Neural crest cell (in vitro differentiated cells): Measurements from ENCODE around the gene SERPINA12. TPM values are rescaled to one million over a fixed set of nuclear protein-coding genes. Genes with fewer than 3 reads are reported as not detected.

Experiments used
- DNase-seq: peaks from one replicate; pipeline ENCODE4 v3.0.0; 2021; ENCODE audit warnings: low read depth, mixed read lengths, low spot score
- H3K27ac Mint-ChIP-seq: one replicate; pipeline ENCODE4 v1.8.0; 2021; ENCODE audit warnings: mild to moderate bottlenecking, mixed read lengths; ENCODE audit not compliant: unreplicated experiment
- H3K27me3 Mint-ChIP-seq: 2 replicates; pipeline ENCODE4 v1.8.0; 2021; ENCODE audit warnings: low read depth, mild to moderate bottlenecking, mixed read lengths
- H3K36me3 Mint-ChIP-seq: 2 replicates; pipeline ENCODE4 v1.8.0; 2021; ENCODE audit warnings: low read depth, mild to moderate bottlenecking, mixed read lengths
- H3K4me1 Mint-ChIP-seq: 2 replicates; pipeline ENCODE4 v1.8.0; 2021; ENCODE audit warnings: mixed read lengths
- H3K4me3 Mint-ChIP-seq: one replicate; pipeline ENCODE4 v1.8.0; 2021; ENCODE audit warnings: mild to moderate bottlenecking, mixed read lengths
- H3K9me3 Mint-ChIP-seq: 2 replicates; pipeline ENCODE4 v1.8.0; 2021; ENCODE audit warnings: mixed read lengths
- total RNA-seq: library from RNA; stranded (reverse); gene quantifications from 2 replicates; pipeline ENCODE4 v1.2.1, GENCODE V29; 2021
- TF ChIP-seq, protein P1 (sequence below): fragments of 200-600 bp; sonication (generic); conservative IDR thresholded peaks from 2 replicates; pipeline ENCODE4 v1.5.0; 2021; ENCODE audit warnings: antibody characterized with exemption, mild to moderate bottlenecking

The SERPINA12 gene
- total RNA-seq, 1 donor from 2014 or later = not detected

DNA sequence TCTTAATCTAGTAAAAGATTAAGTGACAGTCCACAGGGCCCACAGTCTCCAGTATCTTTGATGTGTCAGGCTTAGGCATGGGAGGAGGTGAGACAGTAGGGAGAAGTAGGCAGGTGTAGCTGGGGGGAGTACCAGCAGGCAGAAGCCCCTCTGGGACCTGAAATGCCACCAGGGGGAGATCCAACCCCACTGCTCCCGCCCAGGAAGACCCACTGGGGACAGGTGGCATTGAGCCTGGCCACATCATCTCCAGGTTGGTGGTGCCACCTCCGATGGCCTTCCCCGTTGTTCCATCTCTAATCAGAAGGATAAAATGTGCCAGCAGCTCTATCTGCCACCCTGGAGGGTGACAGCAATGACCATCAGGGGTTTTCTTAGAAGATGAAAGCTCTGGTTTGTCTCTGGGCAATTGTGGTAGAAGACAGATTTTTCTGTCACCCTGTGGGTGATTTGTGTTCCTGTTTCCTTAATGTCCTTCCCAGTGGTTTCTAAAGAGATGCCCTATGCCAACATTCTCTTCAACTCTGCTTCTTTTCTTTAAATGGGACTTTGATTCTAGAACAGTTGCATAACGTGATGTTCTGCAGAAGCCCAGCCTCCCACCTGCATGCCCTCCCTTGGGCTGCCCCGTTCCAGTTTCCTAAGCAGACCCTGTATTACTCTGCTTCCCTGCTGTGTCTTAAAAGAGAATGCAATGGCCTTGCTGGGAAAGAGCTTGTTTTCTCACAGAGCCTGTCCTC, 12.3 kb upstream of the SERPINA12 start:
- H3K4me3 Mint-ChIP-seq = no peak overlapping the region
- peaks cover 9% of the 10 kb centered on the region for H3K9me3 Mint-ChIP-seq
- H3K4me1 Mint-ChIP-seq = no peaks in the 10 kb centered on the region
- no peak for DNase-seq
- TF ChIP-seq, protein P1, sequence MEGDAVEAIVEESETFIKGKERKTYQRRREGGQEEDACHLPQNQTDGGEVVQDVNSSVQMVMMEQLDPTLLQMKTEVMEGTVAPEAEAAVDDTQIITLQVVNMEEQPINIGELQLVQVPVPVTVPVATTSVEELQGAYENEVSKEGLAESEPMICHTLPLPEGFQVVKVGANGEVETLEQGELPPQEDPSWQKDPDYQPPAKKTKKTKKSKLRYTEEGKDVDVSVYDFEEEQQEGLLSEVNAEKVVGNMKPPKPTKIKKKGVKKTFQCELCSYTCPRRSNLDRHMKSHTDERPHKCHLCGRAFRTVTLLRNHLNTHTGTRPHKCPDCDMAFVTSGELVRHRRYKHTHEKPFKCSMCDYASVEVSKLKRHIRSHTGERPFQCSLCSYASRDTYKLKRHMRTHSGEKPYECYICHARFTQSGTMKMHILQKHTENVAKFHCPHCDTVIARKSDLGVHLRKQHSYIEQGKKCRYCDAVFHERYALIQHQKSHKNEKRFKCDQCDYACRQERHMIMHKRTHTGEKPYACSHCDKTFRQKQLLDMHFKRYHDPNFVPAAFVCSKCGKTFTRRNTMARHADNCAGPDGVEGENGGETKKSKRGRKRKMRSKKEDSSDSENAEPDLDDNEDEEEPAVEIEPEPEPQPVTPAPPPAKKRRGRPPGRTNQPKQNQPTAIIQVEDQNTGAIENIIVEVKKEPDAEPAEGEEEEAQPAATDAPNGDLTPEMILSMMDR = no peak
- H3K27ac Mint-ChIP-seq = no peak overlapping the region
- peaks cover 27% of the 10 kb centered on the region for H3K27me3 Mint-ChIP-seq
- no peaks in the 10 kb centered on the region for H3K36me3 Mint-ChIP-seq

DNA sequence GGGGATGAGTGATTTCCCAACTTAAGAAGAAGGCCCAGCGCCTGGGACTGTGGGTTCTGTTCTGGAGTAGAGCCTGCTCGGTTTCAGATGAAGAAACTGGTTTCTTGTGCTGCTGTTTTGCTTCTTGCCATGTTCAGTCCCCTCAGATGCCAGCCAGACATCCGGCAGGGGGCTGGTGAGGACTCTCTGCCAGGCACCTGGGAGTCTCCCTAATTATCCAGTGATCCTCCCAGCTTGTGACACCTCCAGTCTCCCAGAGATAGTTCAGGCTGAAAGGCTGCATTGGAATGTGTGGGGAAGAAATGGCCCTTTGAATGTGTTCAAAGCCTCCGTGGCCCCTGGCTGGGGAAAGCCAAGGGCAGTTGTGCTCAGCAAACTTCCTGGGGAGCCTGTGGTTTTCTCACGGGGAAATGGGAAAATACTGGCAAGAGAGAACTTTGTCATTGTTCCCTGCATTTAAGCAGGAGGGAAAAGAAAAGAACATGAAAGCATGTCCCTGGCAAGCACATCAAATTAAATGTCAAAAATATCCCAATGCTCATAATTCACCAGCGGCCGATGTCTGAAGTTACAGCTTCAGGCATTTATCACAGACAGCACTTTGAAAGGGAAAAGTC, 8.5 kb upstream of the SERPINA12 start:
- no peak for DNase-seq
- Mint-ChIP-seq H3K9me3 (peaks cover 9% of the 10 kb centered on the region), H3K27ac (no peak overlapping the region), H3K27me3 (peaks cover 10% of the 10 kb centered on the region), H3K4me3 (no peak overlapping the region), H3K4me1 (no peaks in the 10 kb centered on the region), H3K36me3 (no peaks in the 10 kb centered on the region)
- TF ChIP-seq, protein P1 = no peak

DNA sequence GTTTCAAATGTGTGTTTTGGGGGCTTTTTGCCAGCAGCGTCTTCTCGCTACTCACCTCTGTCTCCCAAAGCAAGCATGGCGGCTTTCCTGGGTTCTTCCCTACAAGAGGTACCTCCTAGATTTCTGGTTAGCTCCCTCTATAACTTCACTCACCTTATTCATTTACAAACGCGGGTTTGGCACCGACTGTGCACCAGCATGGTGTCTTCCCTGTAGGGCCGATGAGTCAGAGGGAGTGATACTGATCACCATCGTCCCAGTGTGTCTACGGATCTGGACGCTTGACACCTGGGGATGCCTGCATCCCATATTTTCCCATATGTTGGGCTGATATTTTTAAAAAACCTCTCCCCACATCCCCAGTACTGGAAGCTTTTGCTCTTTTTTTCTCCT, 8.0 kb upstream of the SERPINA12 start:
- no peaks in the 10 kb centered on the region for H3K36me3 Mint-ChIP-seq
- no peak overlapping the region for H3K27ac Mint-ChIP-seq
- peaks cover 9% of the 10 kb centered on the region for H3K9me3 Mint-ChIP-seq
- no peaks in the 10 kb centered on the region for H3K4me1 Mint-ChIP-seq
- peaks cover 10% of the 10 kb centered on the region for H3K27me3 Mint-ChIP-seq
- no peak for DNase-seq
- TF ChIP-seq, protein P1 = no peak
- no peak overlapping the region for H3K4me3 Mint-ChIP-seq

DNA sequence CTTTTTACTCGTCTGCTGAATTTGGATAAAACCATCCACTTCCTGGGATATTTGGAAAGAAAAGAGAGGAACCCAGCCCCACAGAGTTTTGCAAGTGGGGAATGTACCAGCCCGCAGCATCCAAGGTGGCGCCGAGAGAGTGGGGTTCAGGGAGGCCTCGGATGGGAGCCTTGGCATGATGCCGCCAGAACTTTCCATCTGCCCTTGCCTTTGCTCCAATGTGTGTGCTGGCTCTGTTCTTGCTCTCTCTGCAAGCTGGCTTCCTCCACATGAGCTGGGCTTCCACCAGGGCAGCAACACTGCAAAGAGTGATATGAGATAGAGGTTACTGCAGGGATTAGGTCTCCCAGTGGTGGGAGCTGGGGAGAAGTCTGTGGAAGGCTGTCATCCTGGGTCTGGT, 6.6 kb upstream of the SERPINA12 start:
- no peak for DNase-seq
- TF ChIP-seq, protein P1 = no peak
- no peaks in the 10 kb centered on the region for H3K4me1 Mint-ChIP-seq
- H3K9me3 Mint-ChIP-seq = peaks cover 9% of the 10 kb centered on the region
- no peak overlapping the region for H3K27ac Mint-ChIP-seq
- H3K36me3 Mint-ChIP-seq = no peaks in the 10 kb centered on the region
- H3K4me3 Mint-ChIP-seq = no peak overlapping the region
- peaks cover 12% of the 10 kb centered on the region for H3K27me3 Mint-ChIP-seq

DNA sequence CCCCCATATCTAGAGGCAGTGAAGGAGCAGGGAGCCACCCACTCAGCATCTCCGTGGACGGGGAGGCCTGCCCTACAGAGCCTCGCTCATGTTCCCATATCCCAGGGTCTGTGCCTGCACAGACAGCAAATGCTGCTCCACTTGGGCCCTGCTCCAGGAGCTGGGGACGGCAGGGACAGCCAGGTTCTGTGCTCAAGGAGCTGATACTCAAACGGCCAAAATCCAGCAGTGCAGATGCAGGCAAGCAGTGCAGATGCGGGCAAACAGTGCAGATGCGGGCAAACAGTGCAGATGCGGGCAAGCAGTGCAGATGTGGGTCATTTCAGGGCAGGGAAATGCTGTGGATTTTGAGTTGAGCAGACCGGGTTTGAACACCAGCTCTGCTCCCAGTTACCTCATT, 6.2 kb upstream of the SERPINA12 start:
- H3K9me3 Mint-ChIP-seq = peaks cover 9% of the 10 kb centered on the region

More for the DNA sequence above, 6.2 kb upstream of the SERPINA12 start:
- Mint-ChIP-seq H3K4me1 (no peaks in the 10 kb centered on the region), H3K27ac (no peak overlapping the region), H3K4me3 (no peak overlapping the region), H3K27me3 (peaks cover 12% of the 10 kb centered on the region), H3K36me3 (no peaks in the 10 kb centered on the region)
- no peak for DNase-seq
- TF ChIP-seq, protein P1 = no peak
